ENCODE measurements around the gene RAC3.
A peak's percentile ranks its signal among the peaks of the same experiment; 100 is the strongest.

Gene RAC3

DNA sequence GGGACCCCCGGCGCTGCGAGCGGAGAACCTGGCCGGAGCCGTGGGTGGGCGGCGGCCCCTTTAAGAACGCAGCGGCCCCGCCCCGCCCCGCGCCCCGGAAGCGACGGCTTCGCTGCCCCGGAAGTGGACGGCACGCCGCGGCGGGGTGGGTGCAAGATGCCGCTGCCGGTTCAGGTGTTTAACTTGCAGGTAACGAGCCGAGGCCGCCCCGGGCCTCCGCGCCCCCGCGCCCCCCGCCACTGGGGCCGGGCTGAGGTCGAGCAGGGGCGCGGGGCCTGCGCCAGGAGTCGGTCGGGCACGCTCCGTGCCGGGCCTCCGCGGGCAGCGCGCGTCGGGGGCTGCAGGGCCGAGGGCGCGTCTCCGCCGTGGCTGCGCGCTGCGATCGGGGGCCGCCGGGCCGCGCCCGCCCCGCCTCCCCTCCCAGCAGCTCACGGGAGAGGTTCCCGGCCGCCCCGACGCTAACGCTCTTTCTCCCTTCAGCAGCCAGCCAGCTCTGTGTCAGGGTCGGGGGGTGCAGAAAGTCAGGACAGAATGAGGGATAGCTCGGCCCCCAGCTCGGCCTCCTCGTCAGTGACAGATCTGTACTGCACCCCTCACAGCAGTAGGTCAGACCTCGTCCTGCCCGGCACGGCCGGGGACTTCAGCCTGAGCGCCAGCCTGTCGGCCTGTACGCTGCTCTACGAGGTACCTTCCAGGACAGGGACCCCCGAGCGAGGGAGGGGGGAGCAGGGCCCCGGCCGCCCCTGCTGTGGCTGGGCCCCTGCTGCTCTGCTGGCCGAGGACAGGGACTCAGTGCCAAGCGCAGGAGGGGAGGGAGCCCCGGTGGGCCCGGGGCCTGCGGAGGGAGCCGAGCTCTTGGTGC lies 20.5 kb downstream of the RAC3 start, which contains the start of the genes GPS1 and RFNG:
GPS1 (plus strand) TSS at position 123 of the 862 bp plus-strand sequence; CDS start at position 157, 34 bp downstream.
RFNG (minus strand) TSS at position 36 of the 862 bp plus-strand sequence. CDS start 45 bp downstream, outside the sequence.
- H3K4me1 ChIP-seq (ENCODE audit: insufficient read depth, low read length, severe bottlenecking) = peaks cover 27% of the 10 kb centered on the region
- TF ChIP-seq EZH2 (IDR thresholded peaks at IDR 0.05; ENCODE audit: borderline replicate concordance, low read length) = no peak
- TF ChIP-seq, protein P1, sequence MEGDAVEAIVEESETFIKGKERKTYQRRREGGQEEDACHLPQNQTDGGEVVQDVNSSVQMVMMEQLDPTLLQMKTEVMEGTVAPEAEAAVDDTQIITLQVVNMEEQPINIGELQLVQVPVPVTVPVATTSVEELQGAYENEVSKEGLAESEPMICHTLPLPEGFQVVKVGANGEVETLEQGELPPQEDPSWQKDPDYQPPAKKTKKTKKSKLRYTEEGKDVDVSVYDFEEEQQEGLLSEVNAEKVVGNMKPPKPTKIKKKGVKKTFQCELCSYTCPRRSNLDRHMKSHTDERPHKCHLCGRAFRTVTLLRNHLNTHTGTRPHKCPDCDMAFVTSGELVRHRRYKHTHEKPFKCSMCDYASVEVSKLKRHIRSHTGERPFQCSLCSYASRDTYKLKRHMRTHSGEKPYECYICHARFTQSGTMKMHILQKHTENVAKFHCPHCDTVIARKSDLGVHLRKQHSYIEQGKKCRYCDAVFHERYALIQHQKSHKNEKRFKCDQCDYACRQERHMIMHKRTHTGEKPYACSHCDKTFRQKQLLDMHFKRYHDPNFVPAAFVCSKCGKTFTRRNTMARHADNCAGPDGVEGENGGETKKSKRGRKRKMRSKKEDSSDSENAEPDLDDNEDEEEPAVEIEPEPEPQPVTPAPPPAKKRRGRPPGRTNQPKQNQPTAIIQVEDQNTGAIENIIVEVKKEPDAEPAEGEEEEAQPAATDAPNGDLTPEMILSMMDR (IDR thresholded peaks at IDR 0.05; ENCODE audit: low read length) = no peak
- no peaks in the 10 kb centered on the region for H3K9me3 ChIP-seq (ENCODE audit: low read length)
- H4K20me1 ChIP-seq (ENCODE audit: insufficient read depth, low read length) = no peaks in the 10 kb centered on the region
- H3K9me2 ChIP-seq (ENCODE audit: low read depth, low read length) = no peaks in the 10 kb centered on the region
- peak within 1 kb of the TSS; percentile 81 for H3K9ac ChIP-seq (ENCODE audit: low read length)
- no peaks in the 10 kb centered on the region for H3K27me3 ChIP-seq (ENCODE audit: insufficient read depth, low read length)
- peaks cover 37% of the 10 kb centered on the region for H3K36me3 ChIP-seq (ENCODE audit: insufficient read depth, low read length)
- no peak within 1 kb of the TSS for H3K27ac ChIP-seq (ENCODE audit: low read depth, low read length, poor library complexity, severe bottlenecking)
- H2AFZ ChIP-seq (ENCODE audit: low read length) = no peak within 1 kb of the TSS
- H3F3A ChIP-seq (ENCODE audit: insufficient read depth, low read length) = no peaks in the 10 kb centered on the region
- H3K4me2 ChIP-seq (ENCODE audit: low read length) = peak within 1 kb of the TSS; percentile 88
- H3K79me2 ChIP-seq (ENCODE audit: insufficient read depth, low read length) = 0 out of 2 replicates have a peak, but pooled peaks cover 4% of the 10 kb centered on the region
- peak within 1 kb of the TSS; percentile 100 for H3K4me3 ChIP-seq (ENCODE audit: low read depth, low read length, poor library complexity, severe bottlenecking)

DNA sequence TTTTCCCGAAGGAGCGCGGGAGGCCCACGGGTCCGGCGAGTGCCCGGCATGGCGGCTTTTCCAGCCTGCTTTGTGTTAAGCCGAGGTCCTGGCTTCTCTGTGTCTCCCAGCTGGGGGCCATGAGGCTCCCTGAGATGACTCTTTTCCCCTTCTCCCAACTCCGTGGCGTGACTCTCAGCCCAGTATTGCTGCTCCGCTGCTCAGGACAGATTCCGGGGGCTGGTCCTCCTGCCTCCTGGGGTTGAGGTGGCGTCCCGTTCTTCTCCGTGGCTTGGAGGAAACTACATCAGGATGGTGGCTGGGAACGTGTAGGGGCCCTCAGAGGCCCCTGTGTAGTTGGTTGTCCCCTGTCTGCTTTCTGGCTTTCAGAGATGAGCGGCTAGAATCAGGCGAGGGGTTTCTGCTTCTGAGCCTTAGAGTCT lies 21.2 kb downstream of the RAC3 start:
- Histone ChIP-seq H3F3A (ENCODE audit: insufficient read depth, low read length) (no peaks in the 10 kb centered on the region), H3K27ac (ENCODE audit: low read depth, low read length, poor library complexity, severe bottlenecking) (no peak overlapping the region), H3K27me3 (ENCODE audit: insufficient read depth, low read length) (no peaks in the 10 kb centered on the region), H4K20me1 (ENCODE audit: insufficient read depth, low read length) (no peaks in the 10 kb centered on the region), H3K9me2 (ENCODE audit: low read depth, low read length) (no peaks in the 10 kb centered on the region), H3K4me3 (ENCODE audit: low read depth, low read length, poor library complexity, severe bottlenecking) (peak overlapping the region; percentile 100), H3K4me2 (ENCODE audit: low read length) (peak overlapping the region; percentile 88), H3K4me1 (ENCODE audit: insufficient read depth, low read length, severe bottlenecking) (peaks cover 27% of the 10 kb centered on the region), H3K9me3 (ENCODE audit: low read length) (no peaks in the 10 kb centered on the region), H3K36me3 (ENCODE audit: insufficient read depth, low read length) (peaks cover 43% of the 10 kb centered on the region), H3K79me2 (ENCODE audit: insufficient read depth, low read length) (0 out of 2 replicates have a peak, but pooled peaks cover 4% of the 10 kb centered on the region), H2AFZ (ENCODE audit: low read length) (no peak overlapping the region), H3K9ac (ENCODE audit: low read length) (peak overlapping the region; percentile 81)
- TF ChIP-seq, protein P1 (IDR thresholded peaks at IDR 0.05; ENCODE audit: low read length) = no peak
- no peak for TF ChIP-seq EZH2 (IDR thresholded peaks at IDR 0.05; ENCODE audit: borderline replicate concordance, low read length)

GRCh38 chr17:82053130-82053529 lies 21.7 kb downstream of the RAC3 start:
- no peaks in the 10 kb centered on the region for H3K9me3 ChIP-seq (ENCODE audit: low read length)
- peaks cover 27% of the 10 kb centered on the region for H3K4me1 ChIP-seq (ENCODE audit: insufficient read depth, low read length, severe bottlenecking)
- no peaks in the 10 kb centered on the region for H3F3A ChIP-seq (ENCODE audit: insufficient read depth, low read length)
- H3K79me2 ChIP-seq (ENCODE audit: insufficient read depth, low read length) = 0 out of 2 replicates have a peak, but pooled peaks cover 4% of the 10 kb centered on the region
- H3K36me3 ChIP-seq (ENCODE audit: insufficient read depth, low read length) = peaks cover 48% of the 10 kb centered on the region
- peak overlapping the region; percentile 100 for H3K4me3 ChIP-seq (ENCODE audit: low read depth, low read length, poor library complexity, severe bottlenecking)
- H3K27ac ChIP-seq (ENCODE audit: low read depth, low read length, poor library complexity, severe bottlenecking) = no peak overlapping the region
- H2AFZ ChIP-seq (ENCODE audit: low read length) = no peak overlapping the region
- peak overlapping the region; percentile 81; the same call in 1 of the 2 replicates for H3K9ac ChIP-seq (ENCODE audit: low read length)
- no peaks in the 10 kb centered on the region for H3K9me2 ChIP-seq (ENCODE audit: low read depth, low read length)
- H3K27me3 ChIP-seq (ENCODE audit: insufficient read depth, low read length) = no peaks in the 10 kb centered on the region
- H3K4me2 ChIP-seq (ENCODE audit: low read length) = peak overlapping the region; percentile 88
- H4K20me1 ChIP-seq (ENCODE audit: insufficient read depth, low read length) = no peaks in the 10 kb centered on the region
- no peak for TF ChIP-seq EZH2 (IDR thresholded peaks at IDR 0.05; ENCODE audit: borderline replicate concordance, low read length)
- TF ChIP-seq, protein P1 (IDR thresholded peaks at IDR 0.05; ENCODE audit: low read length) = no peak

Data from OCI-LY1 (cell line).